COLO668 (cell line): ENCODE results near the gene AGO3.
"Not testable (repeated sequence)": the region's sequence is repeated elsewhere in the genome, so short reads cannot be mapped to it uniquely, and the experiment has no call there.

Experiments
- DNase-seq: peaks from one replicate; lab custom pipeline; 2025; ENCODE audit not compliant: unreplicated experiment; lab: John Stamatoyannopoulos, UW

The AGO3 gene

DNA sequence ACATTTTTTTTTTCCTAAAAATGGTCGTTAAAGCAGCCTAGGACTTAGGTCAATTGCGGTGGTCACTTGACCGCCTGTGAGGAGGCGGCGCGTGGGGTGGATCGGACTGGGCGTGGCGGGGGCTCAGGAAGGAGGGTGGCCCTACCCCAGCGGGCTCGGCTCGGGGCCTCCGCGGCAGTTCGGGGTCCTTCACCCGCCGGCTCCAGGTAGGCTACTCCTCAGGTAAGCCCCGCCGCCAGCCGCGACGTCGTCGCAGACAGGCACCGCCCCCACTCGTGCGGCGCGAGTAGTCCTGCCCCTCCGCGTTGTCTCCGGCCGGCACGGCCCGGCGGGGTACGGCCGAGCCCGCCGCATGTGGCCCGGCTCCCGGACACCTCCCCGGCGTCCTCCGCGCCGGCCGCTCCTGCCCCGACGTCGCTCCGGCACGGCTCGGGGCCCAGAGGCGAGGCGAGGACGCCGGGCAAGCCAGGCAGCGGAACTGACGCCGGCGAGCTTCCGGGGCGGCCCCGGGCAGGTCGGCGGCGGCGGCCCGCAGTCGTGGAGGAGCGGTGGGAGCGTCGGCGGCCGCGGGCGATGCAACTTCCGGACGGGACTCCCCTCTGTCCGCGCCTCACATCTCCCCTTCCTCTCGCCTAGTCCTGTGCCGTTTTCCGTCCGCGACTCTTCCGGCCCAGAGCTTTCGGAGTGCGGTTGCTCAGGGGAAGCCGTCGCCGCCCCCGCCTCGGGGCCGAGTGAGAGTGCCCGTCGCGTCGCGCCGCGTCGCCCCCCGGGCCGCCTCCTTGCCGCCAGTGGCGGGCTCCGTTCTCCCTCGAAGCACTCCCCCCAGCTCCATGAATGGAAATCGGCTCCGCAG is at the start of gene AGO3:
AGO3 (plus strand) TSS at position 513 of the 853 bp plus-strand sequence; CDS start at position 835, 322 bp downstream.
- peak; percentile 98 for DNase-seq

DNA sequence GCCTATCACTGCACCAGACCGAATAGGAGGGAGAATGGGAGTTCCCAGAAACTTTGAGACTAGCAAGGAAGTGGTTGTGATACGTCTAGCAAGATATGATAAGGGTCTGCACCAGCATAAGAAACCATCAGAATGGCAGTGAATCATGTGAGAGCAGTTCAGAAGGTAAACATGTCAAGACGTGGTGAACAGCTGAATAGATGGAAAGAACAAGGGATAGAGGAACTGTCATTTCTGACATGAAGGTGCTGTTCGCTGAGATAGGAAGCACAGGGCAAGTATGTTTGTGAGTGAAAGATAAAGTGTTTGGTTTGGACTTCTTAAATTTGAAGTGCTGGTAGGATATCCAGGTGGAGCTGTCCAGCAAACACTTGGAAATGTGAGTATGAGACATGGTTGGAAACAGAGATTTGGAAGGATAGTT is 49.0 kb upstream of the AGO3 start:
- DNase-seq = no peak

DNA sequence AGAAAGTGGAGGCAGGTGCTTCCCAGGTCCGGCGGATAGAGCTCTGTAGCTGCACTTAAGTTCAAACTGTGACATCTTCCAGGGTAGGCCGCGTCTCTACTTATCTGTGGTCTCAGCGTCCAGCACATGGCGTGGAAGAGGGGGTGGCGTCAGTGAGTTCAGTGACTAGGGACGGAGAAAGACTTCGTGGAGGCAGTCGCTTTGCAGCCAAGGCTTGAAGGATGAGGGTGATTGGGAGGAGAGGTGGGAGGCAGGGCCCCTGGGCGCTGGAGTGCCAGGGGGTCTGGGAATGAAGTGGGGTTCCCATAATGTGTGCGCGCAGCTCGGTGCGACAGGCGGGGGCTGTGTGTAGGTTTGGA is 48.3 kb upstream of the AGO3 start:
- no peak for DNase-seq

DNA sequence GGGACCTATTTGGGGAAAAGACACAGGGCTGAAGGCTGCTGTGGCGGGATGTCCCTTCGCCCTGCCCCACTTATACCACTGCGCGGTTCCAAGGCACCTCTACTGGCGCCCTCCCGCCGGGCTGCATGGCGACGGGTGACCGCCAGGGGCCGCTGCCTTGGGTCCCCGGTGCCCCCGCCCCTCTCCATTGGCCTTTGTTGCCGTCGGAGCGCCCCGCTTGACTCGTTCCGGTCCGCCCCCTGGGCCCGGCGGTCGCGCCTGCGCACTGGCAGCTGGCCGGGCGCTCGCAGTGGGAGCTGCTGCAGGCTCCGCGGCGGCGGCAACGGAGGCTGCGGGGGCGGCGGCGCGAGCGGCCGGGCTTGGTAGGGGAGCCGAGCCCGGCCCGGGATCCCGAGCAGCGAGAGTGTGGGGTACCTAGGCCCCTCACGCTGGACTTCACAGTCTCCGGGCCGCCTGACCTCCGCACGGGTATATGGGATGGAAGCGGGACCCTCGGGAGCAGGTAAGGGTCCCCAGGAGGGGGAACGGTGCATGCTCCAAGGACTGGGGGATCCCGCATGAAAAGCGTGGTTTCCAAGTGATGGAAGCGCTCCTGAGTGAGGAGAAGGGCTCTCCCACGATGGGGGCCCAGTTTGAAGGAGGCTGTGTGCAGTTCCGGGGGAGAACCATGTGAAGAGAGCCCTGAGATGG is 47.8 kb upstream of the AGO3 start, which contains the start of gene AGO1:
AGO1 (plus strand) TSS at position 265 of the 690 bp plus-strand sequence; CDS start at position 478, 213 bp downstream.
- DNase-seq = peak; percentile 99

DNA sequence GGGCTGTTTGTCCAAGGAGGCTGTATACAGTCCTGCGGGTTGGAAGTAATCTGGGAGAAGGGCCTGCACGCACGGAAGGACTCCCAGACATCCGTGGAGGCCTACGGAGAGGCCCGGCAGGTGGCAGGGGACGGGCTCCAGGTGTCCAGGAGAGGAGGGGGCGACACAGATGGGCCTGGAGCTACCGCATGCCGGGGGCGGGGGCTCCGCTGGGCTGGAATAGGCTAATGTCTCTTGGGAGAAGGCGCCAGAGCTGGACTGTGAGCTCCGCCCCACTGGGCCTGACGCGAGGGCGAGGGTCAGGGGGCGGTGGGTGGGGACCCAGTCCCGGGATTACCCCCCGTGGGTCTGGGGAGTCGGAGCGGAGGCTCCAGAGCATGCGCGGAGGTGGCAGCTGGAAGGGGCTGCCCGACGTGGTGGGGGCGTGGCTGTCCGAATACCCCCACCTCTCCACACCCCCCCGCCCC is 47.2 kb upstream of the AGO3 start:
- peak; percentile 57 for DNase-seq

DNA sequence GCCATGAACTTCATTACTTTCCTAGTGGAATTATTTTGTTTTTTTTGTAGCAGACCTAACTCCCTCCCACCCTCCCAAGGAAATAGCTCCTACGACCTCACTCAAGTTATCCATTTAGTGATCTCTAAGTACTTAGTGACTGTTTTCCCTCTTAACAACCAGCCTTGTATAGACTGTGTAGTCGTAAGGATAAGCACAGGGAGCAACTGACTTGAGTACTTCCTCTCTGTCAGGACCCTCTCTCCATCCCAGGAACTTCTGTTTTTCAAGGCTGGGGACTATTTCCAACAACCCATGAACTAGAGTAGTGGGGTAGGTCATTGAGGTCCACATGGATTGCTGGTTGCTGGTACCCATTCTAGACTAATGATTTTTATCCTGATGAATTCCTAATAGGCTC is 46.0 kb upstream of the AGO3 start:
- DNase-seq = no peak

DNA sequence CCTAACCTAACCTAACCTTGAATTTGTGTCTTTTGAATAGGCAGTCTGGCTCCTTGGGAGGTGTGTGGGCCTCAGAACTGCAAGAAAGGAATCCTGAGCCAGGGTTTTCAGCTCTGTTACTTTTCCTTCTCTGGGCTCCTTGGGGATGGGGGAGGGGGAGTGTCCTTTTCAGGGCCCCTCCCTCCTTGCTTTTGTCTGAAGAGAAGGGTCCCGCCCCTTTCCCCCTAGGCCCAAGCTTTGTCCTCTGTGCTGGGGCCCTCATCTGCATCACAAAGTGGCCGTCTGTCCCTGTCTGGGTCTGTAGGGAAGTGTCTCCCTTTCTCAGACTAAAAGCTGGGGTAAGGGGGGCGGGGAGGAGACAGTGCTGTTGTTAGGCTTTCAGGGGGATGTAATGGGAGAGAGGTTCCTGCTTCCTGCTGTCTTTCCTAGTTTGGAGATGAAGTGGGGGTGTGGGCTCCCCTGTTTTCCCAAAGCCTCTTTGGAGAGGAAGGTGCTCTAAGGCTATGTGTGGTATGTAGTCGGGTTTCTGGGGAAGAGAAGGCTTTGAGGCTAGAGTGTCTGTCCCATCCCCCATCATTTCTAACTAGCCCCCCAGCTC is 44.8 kb upstream of the AGO3 start:
- peak; percentile 38 for DNase-seq

DNA sequence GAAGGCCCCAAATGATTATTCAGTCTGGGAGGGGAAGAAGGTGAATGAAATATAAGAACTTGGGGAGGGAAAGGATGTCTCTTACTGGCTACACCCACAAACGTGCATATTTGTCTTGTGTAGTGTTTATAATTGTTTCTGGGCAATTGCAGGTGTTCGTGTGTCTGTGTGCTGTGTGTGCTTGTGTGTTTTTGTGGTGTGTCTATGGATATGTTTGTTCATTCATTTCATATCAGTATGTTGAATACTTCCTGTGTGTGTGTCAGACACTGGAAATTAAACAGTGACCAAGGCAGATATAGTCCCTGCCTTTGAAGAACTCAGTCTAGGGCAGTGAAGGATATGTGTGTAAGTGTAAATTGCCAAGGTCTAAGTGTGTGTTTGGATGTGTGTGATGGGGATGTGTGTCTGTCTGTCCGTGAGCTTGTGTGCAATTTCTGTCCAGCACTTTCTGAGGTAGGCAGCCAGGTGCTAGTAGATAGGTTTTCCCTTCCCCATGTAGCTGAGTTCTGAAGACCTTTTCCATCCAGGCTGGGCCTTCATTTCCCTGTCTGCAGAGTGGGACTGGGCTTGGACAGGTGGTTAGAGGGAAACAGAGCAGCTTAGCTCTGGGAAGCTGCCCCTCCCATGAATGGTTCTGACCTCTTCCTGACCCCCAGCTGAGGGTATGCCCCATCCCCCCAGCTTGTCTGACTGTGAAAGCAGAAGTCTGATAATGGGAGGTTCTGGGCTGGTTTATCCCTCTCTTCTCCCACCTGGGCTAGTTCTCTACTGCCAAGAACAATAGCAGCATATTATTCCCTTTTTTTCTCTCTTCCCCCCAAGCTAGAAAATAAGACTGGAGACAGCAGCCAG is 44.1 kb upstream of the AGO3 start:
- peak; percentile 26 for DNase-seq

DNA sequence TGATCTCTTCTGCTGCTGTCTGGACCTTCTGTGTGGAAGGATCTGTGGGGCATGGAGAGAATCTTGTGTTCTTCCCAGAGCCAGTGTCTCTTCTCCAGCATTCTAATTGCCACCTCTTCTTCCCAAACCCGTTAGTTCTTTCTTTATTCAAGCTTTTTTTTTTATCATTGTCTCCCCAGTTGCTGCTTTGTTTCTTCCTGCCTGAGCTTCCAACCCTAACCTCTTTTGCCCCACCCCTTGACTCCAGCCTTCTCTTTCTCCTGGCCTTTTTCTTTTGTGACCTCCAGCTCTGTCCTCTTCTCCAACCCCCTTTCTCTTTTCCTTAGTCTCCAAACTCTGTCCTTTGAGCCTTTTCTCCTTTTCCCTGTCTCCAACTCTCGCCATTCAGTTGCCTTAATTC is 43.4 kb upstream of the AGO3 start:
- DNase-seq = no peak

DNA sequence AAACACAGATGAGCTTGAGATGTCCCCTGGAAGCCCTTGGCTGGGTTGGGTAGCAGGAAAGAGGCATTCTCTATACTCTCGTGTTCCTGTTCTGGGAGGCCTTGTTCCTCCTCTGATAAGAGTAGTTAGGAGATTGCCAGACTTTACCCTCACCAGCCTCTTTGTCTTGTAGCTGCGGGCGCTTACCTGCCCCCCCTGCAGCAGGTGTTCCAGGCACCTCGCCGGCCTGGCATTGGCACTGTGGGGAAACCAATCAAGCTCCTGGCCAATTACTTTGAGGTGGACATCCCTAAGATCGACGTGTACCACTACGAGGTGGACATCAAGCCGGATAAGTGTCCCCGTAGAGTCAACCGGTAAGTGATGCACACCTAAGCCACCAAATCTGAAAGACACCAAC is 42.6 kb upstream of the AGO3 start:
- no peak for DNase-seq

DNA sequence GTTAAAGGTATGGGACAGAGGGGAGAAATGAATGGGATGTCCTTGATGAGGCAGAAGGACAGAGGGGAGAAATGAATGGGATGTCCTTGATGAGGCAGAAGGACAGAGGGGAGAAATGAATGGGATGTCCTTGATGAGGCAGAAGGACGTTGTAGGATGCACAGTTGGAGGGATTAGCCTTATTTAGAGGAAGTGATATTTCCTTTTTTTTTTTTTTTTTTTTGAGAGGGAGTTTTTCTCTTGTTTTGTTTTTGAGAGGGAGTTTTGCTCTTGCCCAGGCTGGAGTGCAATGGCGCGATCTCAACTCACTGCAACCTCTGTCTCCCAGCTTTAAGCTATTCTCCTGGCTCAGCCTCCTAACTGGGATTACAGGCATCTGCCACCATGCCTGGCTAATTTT is 41.9 kb upstream of the AGO3 start:
- not testable (repeated sequence) for DNase-seq

DNA sequence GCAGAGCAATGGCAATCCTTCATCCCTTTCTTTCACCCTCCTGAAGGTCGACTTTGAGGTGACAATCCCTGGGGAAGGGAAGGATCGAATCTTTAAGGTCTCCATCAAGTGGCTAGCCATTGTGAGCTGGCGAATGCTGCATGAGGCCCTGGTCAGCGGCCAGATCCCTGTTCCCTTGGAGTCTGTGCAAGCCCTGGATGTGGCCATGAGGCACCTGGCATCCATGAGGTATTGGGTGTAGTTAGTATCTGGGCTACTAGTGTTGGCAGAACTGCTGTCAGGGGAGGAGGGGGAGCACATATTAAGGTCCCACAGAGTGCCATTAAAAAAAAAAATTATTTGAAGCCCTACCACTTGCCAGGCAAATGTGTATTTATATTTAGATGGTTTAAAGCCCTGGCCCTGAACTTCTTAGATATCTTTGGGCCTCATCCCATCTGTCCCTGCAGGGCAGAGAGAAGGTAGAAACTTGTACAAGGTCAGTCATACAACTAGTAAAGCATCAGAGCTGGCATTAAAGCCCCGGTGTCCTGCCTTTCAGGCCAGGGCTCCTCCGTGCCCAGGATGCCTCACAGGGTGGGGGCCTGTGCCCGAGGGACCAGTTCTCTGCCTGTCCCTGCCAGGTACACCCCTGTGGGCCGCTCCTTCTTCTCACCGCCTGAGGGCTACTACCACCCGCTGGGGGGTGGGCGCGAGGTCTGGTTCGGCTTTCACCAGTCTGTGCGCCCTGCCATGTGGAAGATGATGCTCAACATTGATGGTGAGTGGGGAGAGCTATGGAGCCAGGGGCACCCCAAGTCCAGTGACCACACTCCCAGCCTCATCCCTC is 37.6 kb upstream of the AGO3 start:
- no peak for DNase-seq

DNA sequence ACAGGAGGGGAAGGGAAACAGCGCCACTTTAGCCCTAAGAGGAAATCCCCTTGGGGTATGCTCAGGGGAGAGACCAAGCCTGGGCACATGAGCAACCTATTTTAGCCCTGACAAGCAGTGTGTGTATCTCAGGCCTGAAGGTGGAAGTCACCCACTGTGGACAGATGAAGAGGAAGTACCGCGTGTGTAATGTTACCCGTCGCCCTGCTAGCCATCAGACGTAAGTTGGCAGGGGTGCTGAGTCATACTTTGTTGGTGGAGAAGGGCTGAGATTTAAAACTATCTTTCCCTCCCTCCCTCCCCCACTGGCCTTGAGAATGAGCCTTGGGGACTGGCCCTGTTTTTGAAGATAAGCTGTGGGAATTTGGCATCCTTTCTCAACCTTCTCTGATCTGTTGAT is 36.7 kb upstream of the AGO3 start:
- DNase-seq = no peak

DNA sequence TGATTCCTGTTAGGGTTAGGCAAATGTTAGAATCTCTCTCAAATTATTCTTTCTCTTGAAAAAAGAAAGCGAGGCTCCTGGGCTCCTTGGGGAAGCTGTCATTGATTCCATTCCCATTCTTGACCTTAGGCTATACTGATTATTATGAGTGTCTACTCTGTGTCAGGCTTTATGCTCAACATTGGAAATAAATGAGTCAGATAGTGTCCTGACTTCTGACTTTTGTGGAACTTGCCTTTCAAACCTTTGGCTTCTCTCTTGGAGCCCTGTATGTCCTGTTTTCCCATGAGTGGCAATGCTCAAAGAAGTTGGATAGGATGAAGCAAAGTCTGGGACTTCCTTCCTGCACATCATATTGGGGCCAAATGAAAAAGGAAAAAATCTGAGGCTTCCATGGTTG is 36.2 kb upstream of the AGO3 start:
- no peak for DNase-seq

DNA sequence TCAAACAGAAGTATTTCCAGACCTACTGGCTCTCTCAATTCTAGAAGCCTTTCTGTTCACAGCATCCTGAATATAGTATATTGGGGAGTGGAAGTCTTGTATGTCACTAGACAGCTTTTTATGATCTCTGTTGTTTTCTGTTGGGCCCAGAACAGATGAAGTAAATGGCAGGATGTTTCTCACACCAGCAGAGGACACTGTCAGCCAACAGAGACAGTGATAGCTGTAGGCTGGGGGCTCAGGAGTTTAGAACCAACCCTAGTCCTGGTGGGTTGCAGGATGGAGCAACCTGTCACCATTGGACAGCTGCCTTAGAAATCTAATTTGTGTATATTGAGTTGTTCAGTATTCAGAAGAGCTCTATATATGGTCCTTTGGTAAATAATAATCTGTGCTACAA is 31.0 kb upstream of the AGO3 start:
- no peak for DNase-seq

DNA sequence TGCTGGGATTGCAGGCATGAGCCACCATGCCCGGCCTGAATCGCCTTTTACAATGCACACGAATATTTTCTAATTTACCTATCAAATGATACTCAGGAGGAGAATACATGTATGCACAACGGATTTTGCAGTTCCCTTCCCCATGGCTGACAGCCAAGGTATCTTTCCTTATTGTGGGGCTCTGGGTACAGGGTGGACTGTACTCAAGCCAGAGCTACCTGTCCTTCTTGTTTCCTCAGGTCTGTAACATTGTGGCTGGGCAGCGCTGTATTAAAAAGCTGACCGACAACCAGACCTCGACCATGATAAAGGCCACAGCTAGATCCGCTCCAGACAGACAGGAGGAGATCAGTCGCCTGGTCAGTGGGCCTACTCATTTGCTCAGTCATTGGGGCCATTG is 29.7 kb upstream of the AGO3 start:
- no peak for DNase-seq

DNA sequence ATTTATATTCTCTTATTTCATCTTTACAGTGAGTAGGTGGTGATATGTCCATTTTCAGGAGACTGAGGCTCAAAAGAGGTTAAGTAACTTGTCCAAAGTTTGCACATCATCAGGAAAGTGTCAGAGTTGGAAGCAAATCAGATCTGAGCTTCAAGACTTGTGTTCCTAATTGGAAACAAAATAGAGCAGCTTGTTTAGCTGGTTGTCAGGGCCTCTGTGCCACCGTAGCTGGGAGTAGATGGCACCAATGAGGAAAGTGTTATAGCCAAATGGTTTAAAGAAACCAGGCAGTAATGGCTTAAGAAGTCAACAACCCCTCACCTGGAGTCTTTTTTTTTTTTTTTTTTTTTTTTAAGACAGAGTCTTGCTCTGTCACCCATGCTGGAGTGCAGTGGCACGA is 28.2 kb upstream of the AGO3 start:
- no peak for DNase-seq

DNA sequence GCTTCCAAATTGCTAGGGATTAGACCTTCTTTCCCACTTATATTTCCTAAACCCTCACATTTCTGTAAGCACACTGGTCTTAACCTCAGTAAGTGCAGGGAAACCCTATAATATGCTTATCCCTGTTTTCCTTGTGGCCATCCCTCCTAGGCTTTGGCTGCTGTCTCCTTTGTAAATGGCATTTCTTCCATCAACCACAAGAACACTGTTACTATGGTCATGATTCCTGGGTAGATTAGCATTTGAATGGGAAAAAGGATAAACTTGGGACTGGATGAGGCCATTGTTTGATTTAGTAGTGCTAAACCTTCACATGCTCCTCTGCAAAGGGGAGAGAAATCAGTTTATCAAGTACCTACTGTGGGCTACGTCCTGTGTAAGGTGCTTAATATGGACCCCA is 16.2 kb upstream of the AGO3 start:
- no peak for DNase-seq

DNA sequence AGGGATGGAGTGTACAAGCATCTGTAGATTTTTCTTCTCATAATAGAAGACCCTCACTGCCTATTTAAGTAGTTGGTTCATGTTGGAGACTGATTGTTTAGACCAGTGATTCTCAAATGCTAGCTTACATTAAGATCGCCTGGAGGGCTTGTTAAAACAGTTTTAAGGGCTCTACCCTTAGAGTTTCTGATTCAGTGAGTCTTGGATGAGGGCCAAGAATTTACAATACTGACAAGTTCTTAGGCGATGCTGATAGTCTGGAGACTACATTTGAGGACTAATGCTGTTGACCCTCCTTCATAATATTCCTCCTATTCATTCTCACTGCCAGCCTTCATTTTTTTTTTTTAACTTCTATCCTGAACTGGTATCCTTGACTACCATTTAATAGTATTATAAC is 15.2 kb upstream of the AGO3 start:
- DNase-seq = no peak

DNA sequence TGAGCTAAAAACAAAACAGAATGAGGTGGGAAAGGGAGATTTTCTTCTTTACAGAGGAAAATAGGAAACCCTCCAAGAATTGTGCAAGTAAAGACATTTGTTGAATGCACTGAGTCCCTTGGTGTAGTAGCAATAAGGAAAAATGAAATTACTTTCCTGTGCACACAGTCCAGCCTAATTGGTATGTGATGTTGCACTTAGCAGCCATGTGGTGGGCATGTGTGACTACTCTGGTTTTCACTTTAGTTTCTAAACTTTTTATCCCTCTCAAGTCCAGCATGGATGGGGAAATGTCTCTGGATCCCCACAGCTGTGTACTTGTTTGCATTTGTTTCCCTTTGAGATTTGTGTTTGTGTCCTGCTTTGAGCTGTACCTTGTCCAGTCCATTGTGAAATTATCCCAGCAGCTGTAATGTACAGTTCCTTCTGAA is 7.1 kb upstream of the AGO3 start:
- no peak for DNase-seq
